Transverse colon (tissue), 4 donors: ENCODE results near the gene RASL12. TPM values are rescaled to one million over a fixed set of nuclear protein-coding genes. Genes with fewer than 3 reads are reported as not detected.
A peak's percentile ranks its signal among the peaks of the same experiment; 100 is the strongest.

Experiments
- DNase-seq: peaks from one replicate; pipeline ENCODE4 v3.0.0-alpha.2; 2019
- H3K27ac ChIP-seq, 4 donors: fragments of 200-600 bp; sonication (generic); 2 replicates each; pipeline ENCODE4 v1.5.1; 2016 to 2018; ENCODE audit warnings: inconsistent platforms in 4 of 4
- H3K27me3 ChIP-seq: fragments of 200-600 bp; sonication (generic); 2 replicates; pipeline ENCODE4 v1.5.1; 2017; ENCODE audit warnings: inconsistent platforms
- H3K36me3 ChIP-seq, 4 donors: fragments of 200-600 bp; sonication (generic); 2 replicates each; pipeline ENCODE4 v1.5.1; 2017 to 2019; ENCODE audit warnings: inconsistent platforms in 4 of 4
- H3K4me1 ChIP-seq, 4 donors: fragments of 200-600 bp; sonication (generic); 2 replicates each; pipeline ENCODE4 v1.5.1; 2017 to 2020; ENCODE audit warnings: inconsistent platforms in 4 of 4
- H3K4me3 ChIP-seq, 4 donors: fragments of 200-600 bp; sonication (generic); 1 replicate in 1 of 4; 2 replicates in 3 of 4; pipeline versions ENCODE4 v1.5.1 to v1.6.1; 2017 to 2019; ENCODE audit warnings: inconsistent platforms in 4 of 4
- H3K9me3 ChIP-seq, 2 donors: fragments of 200-600 bp; sonication (generic); 2 replicates each; pipeline ENCODE4 v1.5.1; 2017 to 2019; ENCODE audit warnings: inconsistent platforms in 2 of 2
- CTCF ChIP-seq, 5 experiments: fragments of 200-600 bp in 3 of 5; fragments of 450-650 bp in 2 of 5; sonication (generic) in 3 of 5; IDR thresholded peaks; 1 replicate in 2 of 5; 2 replicates in 3 of 5; pipeline ENCODE4 v1.5.1; 2016 to 2017; ENCODE audit warnings: antibody characterized with exemption in 5 of 5, inconsistent platforms in 3 of 5, mild to moderate bottlenecking in 2 of 5, moderate library complexity in 1 of 5
- EP300 ChIP-seq: sonication (generic); formaldehyde crosslinking; IDR thresholded peaks from one replicate; pipeline ENCODE4 v1.6.1; 2017; ENCODE audit warnings: antibody characterized with exemption, low read depth
- POLR2A ChIP-seq: fragments of 450-650 bp; IDR thresholded peaks from one replicate; pipeline ENCODE4 v1.6.1; 2016; ENCODE audit warnings: antibody characterized with exemption, mild to moderate bottlenecking, moderate library complexity
- POLR2AphosphoS5 ChIP-seq, 3 donors: sonication (generic); formaldehyde crosslinking; IDR thresholded peaks; one replicate each; pipeline ENCODE4 v1.6.1; 2016; ENCODE audit warnings: antibody characterized with exemption in 3 of 3
- WGBS, 2 donors: methylation state at CpG; one replicate each; pipeline ENCODE4 v1.1.5; 2018; ENCODE audit warnings: low coverage in 1 of 2; 5-methylcytosine and 5-hydroxymethylcytosine counted together
- in situ Hi-C, 4 donors: fragments of 200-750 bp; cut with MboI; loops; one replicate each; pipeline versions ENCODE4 v1.15.0 to v1.15.1; 2017; ENCODE audit warnings: low sequenced_read_pairs in 3 of 4, low pct_ligation_motif_present in 1 of 4, low pct_unique_long_range_greater_than_20kb in 1 of 4
- intact Hi-C: fragments of 100-400 bp; cut with DNase I; formaldehyde crosslinking; loops from one replicate; pipeline ENCODE4 v1.15.1; 2023; ENCODE audit warnings: low total_unique reads
- total RNA-seq, 4 donors: library from RNA; depleted of rRNA; stranded (reverse); fragments of >200 nt; gene quantifications; one replicate each; pipeline ENCODE4 v1.1.0, GENCODE V29; 2016

RASL12 gene
- total RNA-seq, 4 donors from 2014 or later, result 13.9 to 46.8 (median 16.4) TPM

- in situ Hi-C loops (loop anchor here in 3 of 4 donors (25.0 kb wide), 1 partner anchor 244 kb away; the partner anchor contains the start of genes PARP16 (in 3 of the 3) and RNU5A-1 (in 3 of the 3)), intact Hi-C loops (no loop called here)
- Histone ChIP-seq H3K9me3 (no peaks in the 10 kb centered on the region), H3K36me3 (no peaks in the 10 kb centered on the region), H3K4me3 (no peak overlapping the region), H3K4me1 (peaks cover 7 to 45% (median 37%) of the 10 kb centered on the region in 4 donors), H3K27ac (peak overlapping the region; percentile 83 to 86 (median 84)), H3K27me3 (no peaks in the 10 kb centered on the region)
- TF ChIP-seq CTCF (IDR thresholded peaks at IDR 0.05) (no peak), POLR2AphosphoS5 (IDR thresholded peaks at IDR 0.05) (no peak)
- peak; percentile 41 for DNase-seq
- WGBS, 2 donors, result 27 to 48% methylated on average over 4 of the region's 4 CpGs
These were observed 24.9 kb downstream of the RASL12 start for GRCh38 chr15:65042776-65043327.

GRCh38 chr15:65041787-65042186, 26.0 kb downstream of the RASL12 start:
- intact Hi-C loops (no loop called here), in situ Hi-C loops (loop anchor here in 3 of 4 donors (25.0 kb wide), 1 partner anchor 246 kb away; the partner anchor contains the start of genes PARP16 (in 3 of the 3) and RNU5A-1 (in 3 of the 3))
- H3K27ac ChIP-seq, result peak overlapping the region; percentile 83 to 86 (median 84)

GRCh38 chr15:65040461-65040860, 27.3 kb downstream of the RASL12 start:
- Histone ChIP-seq H3K9me3 (no peaks in the 10 kb centered on the region), H3K4me3 (no peak overlapping the region), H3K27me3 (no peaks in the 10 kb centered on the region), H3K27ac (no peak overlapping the region), H3K4me1 (peaks cover 7 to 53% (median 38%) of the 10 kb centered on the region in 4 donors), H3K36me3 (no peaks in the 10 kb centered on the region)
- in situ Hi-C loops, result loop anchor here in 3 of 4 donors (25.0 kb wide), 1 partner anchor 247 kb away; the partner anchor contains the start of genes PARP16 (in 3 of the 3) and RNU5A-1 (in 3 of the 3)
- no peak for DNase-seq
- TF ChIP-seq CTCF (IDR thresholded peaks at IDR 0.05), result no peak
- no peak for TF ChIP-seq POLR2A
- intact Hi-C loops, result no loop called here
- 77 to 93% methylated on average over 6 of the region's 6 CpGs for WGBS, 2 donors

More at GRCh38 chr15:65041787-65042186, 26.0 kb downstream of the RASL12 start:
- WGBS, 2 donors, result 80 to 82% methylated on average over 1 to 2 of the region's 2 CpGs
- TF ChIP-seq POLR2AphosphoS5 (IDR thresholded peaks at IDR 0.05), result no peak
- no peak for TF ChIP-seq EP300
- no peak for TF ChIP-seq POLR2A
- no peak for TF ChIP-seq CTCF (IDR thresholded peaks at IDR 0.05)
- Histone ChIP-seq H3K36me3 (no peaks in the 10 kb centered on the region), H3K27me3 (no peaks in the 10 kb centered on the region), H3K4me3 (no peak overlapping the region), H3K9me3 (no peaks in the 10 kb centered on the region), H3K4me1 (peaks cover 7 to 55% (median 41%) of the 10 kb centered on the region in 4 donors)
- DNase-seq, result no peak

GRCh38 chr15:65038836-65039235, 29.0 kb downstream of the RASL12 start:
- Histone ChIP-seq H3K36me3 (no peaks in the 10 kb centered on the region), H3K27me3 (no peaks in the 10 kb centered on the region), H3K9me3 (no peaks in the 10 kb centered on the region), H3K4me1 (peaks cover 7 to 39% (median 24%) of the 10 kb centered on the region in 4 donors), H3K4me3 (no peak overlapping the region), H3K27ac (no peak overlapping the region)
- 29 to 81% methylated on average over 1 to 5 of the region's 5 CpGs for WGBS, 2 donors
- intact Hi-C loops, result no loop called here
- no peak for TF ChIP-seq EP300
- no peak for TF ChIP-seq CTCF (IDR thresholded peaks at IDR 0.05)
- no peak for TF ChIP-seq POLR2A
- TF ChIP-seq POLR2AphosphoS5 (IDR thresholded peaks at IDR 0.05), result no peak
- in situ Hi-C loops, result loop anchor here in 3 of 4 donors (10.0 to 25.0 kb wide), 3 partner anchors 46 to 248 kb away; partner anchors contain the start of genes PARP16 (in 3 of the 3) and RNU5A-1 (in 3 of the 3)
- no peak for DNase-seq
